NCI-H2171 (cell line): ENCODE data around the gene C1orf21.

Experiments used
- DNase-seq: peaks from one replicate; lab custom pipeline; 2025; lab: John Stamatoyannopoulos, UW

The C1orf21 gene

GRCh38 chr1:184658055-184658454 is 271.2 kb downstream of the C1orf21 start:
- DNase-seq: no peak

GRCh38 chr1:184660462-184661191 is 273.8 kb downstream of the C1orf21 start:
- no peak for DNase-seq

GRCh38 chr1:184661801-184662200 is 275.0 kb downstream of the C1orf21 start:
- no peak for DNase-seq

GRCh38 chr1:184664042-184664660 is 277.3 kb downstream of the C1orf21 start:
- DNase-seq: no peak

- DNase-seq: no peak
These were observed 277.8 kb downstream of the C1orf21 start for GRCh38 chr1:184664661-184665060.

GRCh38 chr1:184665360-184665759 is 278.5 kb downstream of the C1orf21 start:
- DNase-seq: no peak

- no peak for DNase-seq
These were observed 282.6 kb downstream of the C1orf21 start for GRCh38 chr1:184669391-184669790.

GRCh38 chr1:184672013-184672726 is 285.3 kb downstream of the C1orf21 start:
- no peak for DNase-seq

GRCh38 chr1:184673305-184673704 is 286.5 kb downstream of the C1orf21 start:
- DNase-seq: no peak

- no peak for DNase-seq
These were observed 290.5 kb downstream of the C1orf21 start for GRCh38 chr1:184677344-184677743.
